GM18909 (cell line): ENCODE data around the gene GCA.
A peak's percentile ranks its signal among the peaks of the same experiment; 100 is the strongest.

Experiments
- ATAC-seq: cut with Tn5 transposase; IDR thresholded peaks from one replicate; pipeline ENCODE4 v1.9.1; 2021; ENCODE audit warnings: mild to moderate bottlenecking; ENCODE audit not compliant: unreplicated experiment, poor library complexity

The GCA gene

DNA sequence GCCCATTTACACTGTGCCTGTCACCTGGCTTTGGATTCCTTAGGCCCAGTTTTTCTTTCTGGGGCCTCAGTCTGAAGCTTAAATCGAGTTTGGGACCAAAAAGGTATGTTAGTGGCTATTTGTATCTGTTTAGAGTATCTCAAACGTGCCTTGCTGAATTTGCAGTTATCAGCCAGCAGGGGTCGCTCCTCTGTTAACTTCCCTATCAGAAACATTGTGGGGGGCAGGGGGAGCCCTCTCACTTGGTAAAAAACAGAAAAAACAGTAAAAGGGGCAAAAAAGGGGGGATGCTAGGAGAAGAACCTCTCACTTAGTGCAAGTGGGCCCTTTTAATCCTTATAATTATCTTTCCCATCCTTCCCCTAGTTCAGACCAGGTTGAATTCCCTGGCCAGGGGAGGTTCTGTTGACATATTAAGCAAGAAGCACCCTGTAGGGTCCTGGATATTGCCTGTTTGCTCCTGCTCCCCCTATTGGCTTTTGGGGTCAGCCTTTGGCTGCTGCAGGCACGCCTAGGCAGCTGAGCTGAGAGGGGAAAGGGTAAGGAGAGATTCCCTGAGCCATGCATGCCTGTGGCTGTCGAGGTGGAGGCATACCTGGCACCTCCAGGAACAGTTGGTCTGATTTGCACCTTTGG, 16.7 kb upstream of the GCA start:
- ATAC-seq = no peak

DNA sequence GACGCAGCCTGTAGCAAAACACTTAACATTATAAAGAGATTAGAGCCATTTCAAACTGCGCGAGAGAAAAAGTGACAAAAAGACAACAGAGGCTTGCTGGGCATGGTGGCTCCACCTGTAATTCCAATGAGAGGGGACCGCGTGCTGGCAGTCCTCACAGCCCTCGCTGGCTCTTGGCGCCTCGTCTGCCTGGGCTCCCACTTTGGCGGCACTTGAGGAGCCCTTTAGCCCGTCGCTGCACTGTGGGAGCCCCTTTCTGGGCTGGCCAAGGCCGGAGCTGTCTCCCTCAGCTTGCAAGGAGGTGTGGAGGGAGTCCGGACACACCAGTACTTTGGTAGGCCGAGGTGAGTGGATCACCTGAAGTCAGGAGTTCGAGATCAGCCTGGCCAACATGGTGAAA, 16.1 kb upstream of the GCA start:
- ATAC-seq = no peak

DNA sequence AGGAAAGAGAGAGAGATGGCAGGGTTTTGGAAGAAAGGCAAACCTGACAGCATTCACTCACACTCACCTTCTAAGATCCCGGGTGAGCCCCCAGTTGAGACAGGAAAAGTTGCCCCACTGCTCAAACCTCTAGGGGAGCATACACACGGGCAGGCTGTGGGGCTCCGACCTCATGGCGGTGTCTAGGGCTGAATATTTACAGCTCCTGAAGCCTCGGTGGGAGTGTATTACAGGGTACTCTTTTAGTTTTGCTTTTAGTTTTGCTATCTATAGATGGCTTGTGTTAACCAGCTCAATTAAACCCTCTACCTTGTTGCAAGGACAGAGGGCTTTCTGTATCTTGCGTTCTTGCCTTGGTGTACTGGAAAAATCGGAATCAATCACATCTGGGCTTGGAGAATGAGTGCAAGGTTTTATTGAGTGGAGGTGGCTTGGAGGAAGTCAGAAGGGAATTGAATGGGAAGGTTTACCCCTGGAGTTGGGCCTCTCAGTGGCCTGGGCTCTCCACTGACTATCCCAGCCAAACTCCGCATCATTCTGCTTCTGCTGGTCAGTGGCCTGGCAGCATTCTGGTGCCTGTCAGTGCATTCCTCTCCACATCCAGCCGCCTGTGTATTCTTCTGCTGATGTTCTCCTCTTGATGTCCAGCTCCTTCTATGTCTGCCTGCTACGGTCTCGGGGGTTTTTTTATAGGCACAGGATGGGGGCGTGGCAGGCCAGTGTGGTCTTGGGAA, 15.3 kb upstream of the GCA start:
- ATAC-seq = peak; percentile 83

DNA sequence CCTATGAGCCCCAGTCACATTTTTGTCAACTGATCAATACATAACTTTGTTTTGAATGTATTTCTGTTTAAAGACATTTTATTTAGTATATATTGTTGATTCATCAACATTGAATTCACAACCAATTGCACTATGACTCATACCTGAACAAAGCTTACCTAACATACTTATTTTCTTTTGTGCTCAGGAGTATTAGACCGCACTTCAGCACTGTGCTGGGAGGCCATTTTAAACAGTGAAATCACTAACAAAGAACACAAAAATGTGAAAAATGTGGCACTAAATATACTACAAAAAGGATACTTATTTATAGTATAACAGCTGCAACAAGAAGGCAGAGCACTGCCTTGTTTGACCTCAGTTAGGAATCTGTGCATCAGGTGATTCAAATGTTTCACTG, 13.1 kb upstream of the GCA start:
- no peak for ATAC-seq

DNA sequence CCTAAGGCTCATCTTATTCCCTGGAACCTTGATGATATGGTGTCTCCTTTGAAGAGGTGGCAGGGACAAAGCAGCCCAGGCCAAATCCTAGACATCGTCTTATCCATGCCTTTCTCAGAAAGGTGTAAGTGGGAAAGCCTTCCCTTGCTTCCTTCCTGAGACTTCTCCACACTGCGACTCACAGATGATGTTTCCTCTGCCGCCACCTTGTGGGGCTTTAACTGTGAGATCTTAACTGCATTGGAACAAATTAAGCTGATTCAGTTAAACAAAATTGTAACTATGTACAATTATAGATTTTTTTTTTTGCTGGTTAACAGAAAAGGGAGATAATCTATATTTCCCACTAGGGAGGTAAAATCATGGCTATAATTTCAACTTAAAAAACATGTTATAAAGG, 10.0 kb upstream of the GCA start:
- peak; percentile 73 for ATAC-seq

DNA sequence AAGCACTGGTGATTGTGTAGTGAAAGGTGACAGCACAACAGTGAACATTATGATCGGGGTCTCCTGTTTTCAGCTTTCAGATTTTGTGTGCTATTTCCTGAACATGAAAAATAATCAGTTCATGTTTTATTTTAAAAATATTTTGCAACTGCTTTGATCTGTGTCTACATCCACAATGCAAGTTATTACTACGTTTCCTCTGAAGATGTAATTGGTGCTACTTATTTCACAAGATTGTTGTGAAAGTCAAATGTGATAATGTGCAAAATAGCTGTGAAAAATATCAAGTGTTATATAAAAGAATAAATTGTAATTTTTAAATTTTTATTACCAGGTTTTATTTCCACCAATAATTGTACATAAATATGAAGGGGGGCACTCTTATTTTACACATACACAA, 6.1 kb upstream of the GCA start:
- no peak for ATAC-seq

DNA sequence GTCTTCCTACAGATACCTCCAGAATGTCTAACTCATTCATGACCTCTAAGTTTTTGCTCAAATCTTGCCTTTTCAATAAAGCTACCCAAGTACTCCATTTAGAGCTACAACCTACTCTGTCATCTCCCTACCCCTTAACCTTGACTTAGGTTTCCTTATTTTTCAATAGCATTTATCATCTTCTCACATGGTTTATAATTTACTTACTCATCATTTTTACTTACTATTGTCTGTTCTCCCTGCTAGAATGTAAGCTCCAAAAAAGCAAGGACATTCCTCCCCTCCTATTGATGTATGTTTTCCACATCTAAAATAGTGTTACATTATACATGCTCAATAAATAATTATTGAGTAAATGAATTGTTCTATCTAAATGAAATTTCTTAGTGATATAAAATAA, 3.1 kb upstream of the GCA start:
- ATAC-seq = no peak

DNA sequence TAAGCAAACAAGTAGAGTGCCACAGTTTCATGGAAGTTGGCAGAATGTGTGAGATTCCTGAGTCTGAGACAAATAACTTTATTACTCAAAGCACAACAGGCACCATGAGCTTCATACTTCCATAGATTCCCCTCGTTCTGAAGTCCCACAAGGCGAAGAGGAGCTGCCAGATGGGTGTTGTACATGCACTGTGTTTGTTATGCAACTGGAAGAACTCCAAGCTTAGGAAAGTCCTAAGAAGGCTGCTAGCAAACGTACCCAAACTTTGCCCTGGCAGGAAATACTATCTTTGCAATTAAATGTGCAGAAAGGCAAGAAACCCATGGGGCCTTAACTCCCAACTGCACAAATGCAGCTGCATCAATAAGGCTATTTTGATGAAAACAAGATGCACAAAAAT, 1.6 kb upstream of the GCA start:
- no peak for ATAC-seq

DNA sequence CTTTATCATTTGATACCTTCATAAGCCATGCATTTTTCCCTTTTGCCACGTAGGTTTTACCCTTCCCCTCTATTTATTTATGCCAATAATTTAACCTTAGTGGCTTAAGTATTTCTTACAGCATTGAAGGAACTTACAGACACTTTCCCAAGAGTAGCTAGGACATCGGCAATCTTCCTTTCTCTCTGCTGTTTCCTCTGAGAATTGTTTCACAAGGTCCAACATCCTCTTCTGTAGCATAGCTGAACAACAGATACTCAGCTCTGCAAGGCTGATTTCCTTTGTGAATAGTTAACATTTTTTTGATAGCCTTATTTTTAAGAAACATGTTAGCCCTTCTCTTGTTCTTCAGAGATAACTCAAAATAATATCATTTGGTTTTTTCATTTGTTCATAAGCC, 1.1 kb upstream of the GCA start:
- no peak for ATAC-seq

DNA sequence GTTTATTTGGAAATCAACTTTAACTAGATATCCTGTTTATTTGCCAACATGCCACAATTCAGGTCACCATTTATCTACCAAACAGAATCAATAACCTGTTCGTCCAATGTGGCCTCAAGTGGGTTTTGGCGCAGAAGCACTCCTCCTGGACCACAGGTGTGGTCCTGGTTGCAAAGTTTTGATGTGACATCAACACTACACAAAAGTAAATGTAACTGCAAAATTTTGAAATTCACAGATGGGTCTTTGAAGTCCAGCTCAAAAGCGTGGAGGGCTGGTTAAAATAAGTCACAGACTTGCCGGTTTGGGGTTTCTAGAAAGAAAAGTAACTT, 474 bp upstream of the GCA start:
- no peak for ATAC-seq

DNA sequence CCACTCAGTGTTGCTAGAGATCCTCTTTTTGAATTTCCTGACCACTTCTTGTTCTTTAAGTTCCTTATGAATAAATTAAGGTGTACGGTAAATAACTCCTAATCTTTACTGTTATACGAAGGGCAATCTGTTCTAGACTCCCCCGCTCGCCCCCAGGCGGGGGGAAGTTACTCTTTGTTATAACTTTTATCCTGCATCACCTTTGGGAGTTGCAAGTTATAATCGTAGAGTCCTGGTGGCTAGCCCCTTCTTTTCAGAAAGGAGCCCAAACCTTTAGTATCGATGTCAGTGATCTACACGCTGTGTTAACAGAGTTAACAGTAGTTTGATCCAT, 652 bp downstream of the GCA start:
- no peak for ATAC-seq

DNA sequence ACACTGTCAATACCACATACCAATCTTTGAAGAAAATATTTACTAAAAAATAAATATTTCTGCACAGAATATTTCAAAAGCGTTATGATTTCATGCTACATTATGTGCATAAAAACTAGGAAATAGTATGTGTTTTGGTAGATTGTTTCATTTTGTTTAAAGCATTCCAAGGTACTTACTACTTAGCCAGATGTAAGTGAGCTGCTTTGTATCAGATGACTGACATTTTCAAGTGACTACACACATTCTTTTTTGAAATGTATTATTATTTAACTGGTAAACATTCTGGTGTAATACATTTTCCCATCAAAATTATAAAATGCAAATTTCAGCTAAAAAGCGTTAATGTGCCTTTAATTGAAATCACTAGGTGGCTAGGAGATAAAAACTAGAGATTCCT, 21.5 kb downstream of the GCA start:
- ATAC-seq = no peak

DNA sequence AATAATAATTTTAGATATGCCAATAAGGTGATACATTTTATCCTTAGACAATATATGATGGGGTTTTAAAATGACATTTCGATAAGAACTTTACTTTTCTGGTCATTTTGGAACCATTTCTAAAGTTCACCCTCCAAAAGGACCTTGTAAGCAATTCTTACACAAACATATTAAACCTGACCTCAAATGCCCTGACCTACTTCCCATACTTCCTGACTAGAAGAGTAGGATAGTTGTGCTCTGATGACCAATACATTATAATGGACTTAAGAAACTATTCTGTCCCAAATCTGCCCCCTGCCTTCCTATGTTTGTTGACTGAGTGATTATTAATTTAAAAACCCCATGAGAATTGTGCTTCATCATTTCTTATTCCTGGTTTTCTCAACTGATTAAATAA, 24.6 kb downstream of the GCA start:
- ATAC-seq = no peak

DNA sequence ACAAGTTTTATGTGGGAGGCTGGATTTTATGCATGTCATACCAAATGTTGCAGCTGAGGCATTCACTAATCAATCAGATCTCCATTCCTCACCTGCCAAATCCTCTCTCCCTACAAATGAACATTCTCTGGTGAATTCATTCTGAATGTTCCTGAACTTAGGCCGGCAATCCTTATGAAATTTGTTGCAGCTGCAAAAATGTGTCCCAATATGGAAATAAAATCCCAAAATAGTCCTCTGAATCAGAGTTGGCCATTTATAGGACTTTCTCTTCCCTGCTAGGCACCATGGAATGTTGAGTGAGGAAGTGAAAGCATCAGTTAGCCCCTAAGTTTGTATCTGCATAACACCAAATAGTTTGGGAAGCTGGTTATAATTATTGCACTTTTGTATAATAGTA, 25.6 kb downstream of the GCA start:
- ATAC-seq = no peak

DNA sequence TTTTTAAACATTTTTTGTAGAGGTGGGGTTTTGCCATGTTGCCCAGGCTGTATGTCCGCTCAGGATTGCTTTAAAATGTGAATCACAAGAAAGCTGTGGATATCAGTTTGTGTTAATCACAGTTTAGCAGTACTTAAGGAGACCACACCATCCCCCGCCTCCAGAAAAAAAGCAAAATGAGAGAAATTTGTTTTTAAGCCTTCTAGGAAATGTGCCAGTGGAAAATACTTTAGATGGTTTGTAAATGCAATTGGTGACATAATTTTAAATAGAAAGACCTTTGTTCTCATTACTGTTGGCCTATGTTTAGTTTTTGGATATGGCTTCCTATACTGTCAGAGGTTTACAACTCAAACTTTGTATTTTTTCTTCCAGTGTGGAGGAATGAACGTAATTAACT, 27.0 kb downstream of the GCA start:
- ATAC-seq = no peak

DNA sequence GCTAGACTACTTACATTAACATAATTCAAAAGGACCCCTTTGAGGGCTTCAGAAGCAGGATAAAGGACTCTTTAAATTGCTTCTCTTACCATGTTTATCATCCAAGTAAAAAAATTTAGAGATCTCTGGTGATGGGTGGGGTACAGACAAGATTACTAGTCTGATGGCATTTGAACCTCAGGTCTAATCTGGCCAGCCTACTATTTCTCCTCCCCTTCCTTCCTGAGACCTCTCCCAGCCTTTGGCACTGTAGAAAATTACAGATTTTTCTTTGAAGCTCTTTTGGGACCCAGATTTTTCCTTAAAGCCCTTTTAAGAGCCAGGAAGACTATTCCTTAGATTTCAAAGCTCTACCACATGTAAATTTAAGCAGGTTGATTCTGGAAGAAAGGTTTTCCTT, 28.9 kb downstream of the GCA start:
- ATAC-seq = no peak

DNA sequence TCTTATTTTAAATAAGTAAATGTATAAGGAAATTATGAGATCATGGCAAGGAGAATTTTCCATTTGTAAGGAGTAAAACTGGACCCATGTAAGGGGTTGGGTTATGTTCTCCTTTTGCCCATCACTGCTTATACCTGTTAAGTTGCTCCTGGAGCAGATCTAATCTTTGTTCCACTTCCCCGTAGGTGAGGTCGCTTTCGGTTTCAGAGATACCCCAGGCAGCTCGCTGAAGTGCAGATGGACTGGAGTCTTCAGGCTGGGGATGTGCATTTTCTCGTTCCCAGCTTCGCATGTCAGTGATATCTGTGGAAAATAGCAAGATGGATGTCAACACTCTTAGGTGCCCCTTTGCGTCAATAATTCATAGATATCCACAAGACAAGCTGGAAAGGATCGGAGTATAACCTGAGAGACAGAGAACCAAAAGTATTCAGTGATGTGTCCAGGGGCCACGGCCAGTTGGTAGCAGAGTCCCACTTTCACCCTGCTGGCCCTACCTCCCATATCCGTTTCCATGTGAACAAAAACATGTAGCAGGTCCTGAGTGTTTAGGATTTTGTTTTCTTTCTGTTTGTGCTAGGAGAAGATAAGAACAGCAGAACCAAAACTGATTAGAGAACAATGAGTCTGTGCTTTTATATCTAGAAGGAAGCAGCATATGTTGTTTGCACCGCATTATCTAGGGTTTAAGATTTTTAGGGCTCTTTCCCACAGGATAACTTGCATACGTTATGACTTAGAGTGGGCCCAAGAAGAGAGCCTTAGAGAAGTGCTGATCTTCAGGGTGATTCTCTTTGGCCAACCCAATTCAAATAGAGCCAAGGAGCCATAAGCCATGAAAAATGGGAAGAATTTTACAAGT, 36.0 kb downstream of the GCA start:
- ATAC-seq = peak; percentile 83

DNA sequence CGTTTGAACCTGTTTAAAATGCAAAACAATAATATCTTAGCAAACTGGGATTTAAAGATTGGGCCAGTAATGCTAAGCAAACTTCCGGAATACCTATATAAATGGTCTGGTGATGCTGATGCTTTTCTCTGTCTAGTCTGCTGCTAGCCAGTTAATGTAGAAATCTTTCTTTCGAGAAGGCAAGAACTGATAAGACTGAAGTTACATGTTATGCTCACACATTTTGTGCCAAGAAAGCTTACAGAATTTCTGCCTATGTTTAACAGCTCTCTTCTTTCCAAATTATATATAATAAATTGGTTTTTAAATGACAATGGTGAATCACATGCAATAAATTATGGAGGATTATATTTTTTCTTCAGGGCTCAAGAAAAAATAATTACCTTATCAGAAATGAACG, 37.9 kb downstream of the GCA start:
- no peak for ATAC-seq

DNA sequence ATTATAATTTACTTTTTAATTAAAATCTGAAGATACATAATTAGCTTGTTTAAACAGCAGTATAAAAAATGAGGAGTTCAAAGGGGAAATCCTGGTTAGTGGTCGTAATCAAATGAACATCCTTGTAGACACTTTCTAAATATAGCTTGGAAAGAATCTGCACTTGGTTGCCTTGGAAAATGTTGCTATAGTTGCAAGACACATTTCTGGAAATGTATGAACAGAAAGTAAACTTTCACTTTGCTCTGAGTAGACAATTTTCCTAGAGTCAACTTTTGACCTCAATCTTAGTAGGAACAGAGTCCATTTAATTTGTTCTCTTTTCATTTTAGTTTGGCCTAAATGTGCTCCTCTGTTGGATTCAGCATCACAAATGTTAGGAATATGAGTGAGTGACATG, 38.3 kb downstream of the GCA start:
- no peak for ATAC-seq

DNA sequence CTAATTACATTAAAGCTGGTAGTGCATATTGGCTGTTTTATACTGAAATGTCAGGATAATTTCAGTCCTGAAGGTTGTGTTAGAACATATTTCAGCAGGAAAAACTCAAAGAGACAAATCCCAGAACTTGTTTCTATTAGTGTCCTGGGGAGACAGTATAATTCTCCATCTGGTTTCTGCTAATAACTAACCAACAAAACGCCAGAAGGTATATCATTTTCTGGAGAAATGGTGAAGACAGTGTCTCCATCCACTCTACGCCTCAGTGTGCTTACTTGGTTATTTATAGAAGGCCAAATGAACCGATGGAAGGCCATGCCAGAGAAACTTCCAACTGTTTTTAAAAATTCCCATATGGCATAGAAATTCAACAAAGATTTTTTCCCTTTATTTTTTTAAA, 41.6 kb downstream of the GCA start:
- no peak for ATAC-seq

DNA sequence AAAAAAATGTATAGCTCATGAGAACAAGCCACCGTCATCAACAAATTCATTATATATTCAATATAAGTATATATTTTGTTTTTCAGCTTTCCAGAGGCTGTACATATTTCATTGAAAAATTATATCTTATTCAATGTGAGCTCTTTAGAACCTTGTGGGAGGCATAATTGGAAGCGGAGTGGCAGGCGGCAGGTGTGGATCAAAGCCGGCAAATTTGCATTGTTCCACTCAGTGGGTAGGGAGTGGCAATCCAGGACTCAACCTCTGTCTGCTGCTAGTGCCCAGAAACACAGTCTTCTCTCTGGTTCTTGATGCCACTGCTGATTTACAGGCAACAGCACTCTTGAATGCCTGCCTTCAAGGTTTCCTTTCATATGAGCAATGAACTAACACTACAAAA, 46.9 kb downstream of the GCA start:
- no peak for ATAC-seq

DNA sequence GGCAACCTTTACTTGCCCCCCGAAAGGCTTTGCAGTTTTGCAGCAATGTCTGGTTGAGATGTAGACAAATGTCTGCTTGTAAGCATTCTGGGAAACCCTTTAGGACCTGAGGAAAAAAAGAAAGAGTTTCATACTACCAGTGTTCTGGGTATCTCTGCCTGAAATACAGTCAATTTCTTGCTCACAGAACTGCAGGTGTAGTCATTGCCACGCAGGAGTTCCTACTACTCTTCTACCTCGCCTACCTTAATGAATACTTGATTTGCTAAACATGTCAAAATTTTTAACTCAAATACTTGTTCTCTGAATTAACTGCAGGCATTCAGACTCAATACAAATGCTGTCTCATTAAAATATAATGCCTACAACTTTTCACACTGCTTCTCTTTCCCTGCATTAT, 56.4 kb downstream of the GCA start:
- ATAC-seq = no peak
